Activated CD4-positive, alpha-beta T cell treated with anti-CD3 and anti-CD28 coated beads, Interleukin-2, amount 50 U/mL, for 24 hours (primary cell): ENCODE data around the gene CTIF.

Source experiments
- DNase-seq, 2 donors: peaks; one replicate each; pipeline ENCODE4 v3.0.0-alpha.2; 2020; ENCODE audit warnings: low read depth in 1 of 2, low spot score in 1 of 2

The CTIF gene

GRCh38 chr18:48839819-48840490, 301.1 kb downstream of the CTIF start:
- DNase-seq = no peak

- DNase-seq = no peak
Observed at GRCh38 chr18:48840491-48840877, 301.7 kb downstream of the CTIF start.

GRCh38 chr18:48841381-48842258, 302.8 kb downstream of the CTIF start:
- no peak for DNase-seq

GRCh38 chr18:48842259-48843061, 303.6 kb downstream of the CTIF start:
- DNase-seq = peak in 1 of 2 donors; percentile 25

GRCh38 chr18:48843162-48843561, 304.3 kb downstream of the CTIF start:
- no peak for DNase-seq

GRCh38 chr18:48843596-48843995, 304.8 kb downstream of the CTIF start:
- no peak for DNase-seq

GRCh38 chr18:48844271-48844670, 305.4 kb downstream of the CTIF start:
- no peak for DNase-seq

GRCh38 chr18:48845174-48845573, 306.3 kb downstream of the CTIF start:
- no peak for DNase-seq

GRCh38 chr18:48846423-48846932, 307.6 kb downstream of the CTIF start:
- no peak for DNase-seq

GRCh38 chr18:48847807-48848486, 309.1 kb downstream of the CTIF start:
- no peak for DNase-seq

GRCh38 chr18:48848641-48849143, 309.9 kb downstream of the CTIF start:
- no peak for DNase-seq

- DNase-seq = no peak
Observed at GRCh38 chr18:48850822-48851598, 312.2 kb downstream of the CTIF start.

- DNase-seq = no peak
Observed at GRCh38 chr18:48851599-48851960, 312.7 kb downstream of the CTIF start.

GRCh38 chr18:48852292-48852691, 313.5 kb downstream of the CTIF start:
- no peak for DNase-seq

GRCh38 chr18:48852794-48853193, 314.0 kb downstream of the CTIF start:
- DNase-seq = no peak

- no peak for DNase-seq
Observed at GRCh38 chr18:48853588-48853987, 314.8 kb downstream of the CTIF start.

- no peak for DNase-seq
Observed at GRCh38 chr18:48854780-48855179, 315.9 kb downstream of the CTIF start.

- no peak for DNase-seq
Observed at GRCh38 chr18:48855422-48856377, 316.9 kb downstream of the CTIF start.
